Measurements from ENCODE around the gene XPOT.
A peak's percentile ranks its signal among the peaks of the same experiment; 100 is the strongest.

The XPOT gene

DNA sequence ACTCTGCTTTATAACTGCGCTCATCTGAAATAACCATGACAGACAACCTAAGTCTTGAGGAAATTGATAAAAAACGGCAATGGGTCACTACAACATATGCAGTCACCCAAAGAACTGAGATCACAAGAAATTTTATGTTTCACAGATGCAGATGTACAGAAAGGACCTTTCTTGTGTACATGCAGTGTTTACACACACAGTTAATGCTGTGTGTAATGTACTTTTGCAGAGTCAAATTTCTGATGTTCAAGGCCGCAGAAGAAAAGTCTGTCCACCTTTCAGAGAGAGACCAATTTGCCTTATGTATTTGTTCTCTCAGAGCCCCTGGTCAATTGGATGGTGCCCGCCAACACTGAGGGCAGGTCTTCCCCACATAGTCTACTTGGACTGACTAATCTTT is 24.8 kb downstream of the XPOT start:
- no peak for DNase-seq

DNA sequence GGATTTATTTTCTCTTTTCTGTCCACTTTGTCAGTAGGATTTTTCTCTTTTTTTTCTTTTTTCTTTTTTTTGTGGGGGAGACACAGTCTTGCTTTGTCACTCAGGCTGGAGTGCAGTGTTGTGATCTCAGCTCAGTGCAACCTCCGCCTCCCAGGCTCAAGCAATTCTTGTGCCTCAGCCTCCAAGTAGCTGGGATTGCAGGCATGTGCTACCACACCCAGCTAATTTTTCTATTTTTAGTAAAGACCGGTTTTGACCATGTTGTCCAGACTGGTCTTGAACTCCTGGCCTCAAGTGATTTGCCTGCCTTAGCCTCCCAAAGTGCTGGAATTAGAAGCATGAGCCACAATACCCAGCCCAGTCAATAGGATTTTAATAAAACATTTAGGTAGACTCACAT is 26.7 kb downstream of the XPOT start:
- no peak for DNase-seq

DNA sequence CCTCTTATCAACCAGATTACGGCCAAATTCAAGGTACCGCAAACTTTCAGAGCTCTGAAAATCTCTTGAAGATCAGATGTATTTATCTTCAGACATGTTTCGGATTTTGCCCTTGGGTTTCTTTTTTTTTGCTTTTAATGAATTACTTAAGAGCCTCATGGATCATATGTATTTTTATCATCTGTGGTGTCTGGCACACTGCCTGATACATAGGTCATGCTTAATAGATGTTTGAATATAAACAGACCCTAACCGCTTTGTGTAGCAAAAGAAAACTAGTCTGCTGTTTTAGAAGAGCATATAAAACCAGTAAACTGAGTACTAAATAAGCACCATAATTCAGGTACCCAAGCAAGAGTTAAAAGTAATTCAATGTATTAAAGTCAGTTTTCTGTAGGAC is 27.6 kb downstream of the XPOT start:
- DNase-seq: no peak

DNA sequence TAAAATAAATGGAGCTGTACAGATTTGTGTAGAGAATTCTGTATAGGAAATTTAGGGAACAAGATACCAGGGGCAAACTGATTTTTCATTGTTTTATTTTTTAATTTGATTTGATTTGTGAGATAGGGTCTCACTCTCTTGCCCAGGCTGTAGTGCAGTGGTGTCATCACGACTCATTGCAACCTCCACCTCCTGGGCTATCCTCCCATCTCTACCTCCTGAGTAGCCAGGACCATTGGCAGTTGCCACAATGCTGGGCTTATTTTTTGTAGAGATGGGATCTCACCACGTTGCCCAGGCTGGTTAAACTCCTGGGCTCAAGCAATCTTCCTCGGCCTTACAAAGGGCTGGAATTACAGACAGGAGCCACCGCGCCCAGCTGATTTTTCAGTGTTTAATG is 29.7 kb downstream of the XPOT start:
- DNase-seq: no peak

DNA sequence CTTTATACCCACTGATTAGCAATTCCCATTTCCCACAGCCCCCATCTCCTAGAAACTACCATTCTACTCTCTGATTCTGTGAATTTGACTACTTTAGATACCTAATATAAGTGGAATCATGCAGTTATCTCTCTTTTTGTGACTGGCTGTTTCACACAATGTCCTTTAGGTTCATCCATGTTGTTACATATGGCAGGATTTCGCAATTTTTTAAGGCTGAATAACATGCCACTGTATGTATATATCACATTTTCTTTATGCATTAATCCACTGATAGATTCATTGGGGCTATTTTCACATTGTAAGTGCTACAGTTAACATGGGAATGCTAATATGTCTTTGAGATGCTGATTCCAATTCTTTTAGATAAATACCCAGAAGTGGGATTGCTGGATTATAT is 35.9 kb downstream of the XPOT start:
- DNase-seq: no peak

DNA sequence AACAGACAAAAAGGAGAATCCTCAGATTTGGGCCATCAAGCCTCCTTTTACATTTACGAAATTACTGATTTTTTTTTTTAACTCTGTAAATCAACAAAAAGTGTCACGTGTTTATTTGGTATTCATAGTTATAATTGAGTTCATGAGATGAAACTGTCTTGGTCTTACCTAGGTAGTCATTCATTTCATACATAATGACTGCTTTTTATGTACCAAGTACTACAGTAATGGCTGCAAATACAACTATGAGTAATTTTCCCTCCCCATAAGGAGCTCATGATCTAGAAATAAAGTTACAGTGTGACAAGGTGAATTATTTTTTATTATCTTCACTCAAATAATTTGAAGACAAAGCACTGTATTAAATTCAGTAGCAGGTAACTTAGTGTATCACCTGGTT is 41.3 kb downstream of the XPOT start:
- DNase-seq: no peak

DNA sequence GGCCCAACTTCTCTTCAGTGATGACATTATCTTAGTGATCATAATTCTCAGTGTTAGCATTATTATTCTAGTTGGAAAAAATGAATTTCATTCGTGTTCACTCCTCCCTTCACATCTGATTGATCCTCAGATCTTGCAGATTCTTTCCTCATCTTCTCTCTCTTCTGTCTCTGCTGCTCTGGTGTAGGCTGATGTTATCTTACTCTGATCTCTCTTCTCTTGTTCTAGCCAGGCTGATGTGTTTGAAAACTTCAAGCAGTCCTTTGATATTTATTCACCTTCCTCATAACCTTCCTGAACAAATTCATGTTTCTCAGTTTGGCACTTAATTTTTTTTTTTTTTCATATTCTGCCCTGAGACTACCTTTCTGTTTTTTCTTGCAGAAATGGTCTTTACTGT is 42.1 kb downstream of the XPOT start:
- no peak for DNase-seq

DNA sequence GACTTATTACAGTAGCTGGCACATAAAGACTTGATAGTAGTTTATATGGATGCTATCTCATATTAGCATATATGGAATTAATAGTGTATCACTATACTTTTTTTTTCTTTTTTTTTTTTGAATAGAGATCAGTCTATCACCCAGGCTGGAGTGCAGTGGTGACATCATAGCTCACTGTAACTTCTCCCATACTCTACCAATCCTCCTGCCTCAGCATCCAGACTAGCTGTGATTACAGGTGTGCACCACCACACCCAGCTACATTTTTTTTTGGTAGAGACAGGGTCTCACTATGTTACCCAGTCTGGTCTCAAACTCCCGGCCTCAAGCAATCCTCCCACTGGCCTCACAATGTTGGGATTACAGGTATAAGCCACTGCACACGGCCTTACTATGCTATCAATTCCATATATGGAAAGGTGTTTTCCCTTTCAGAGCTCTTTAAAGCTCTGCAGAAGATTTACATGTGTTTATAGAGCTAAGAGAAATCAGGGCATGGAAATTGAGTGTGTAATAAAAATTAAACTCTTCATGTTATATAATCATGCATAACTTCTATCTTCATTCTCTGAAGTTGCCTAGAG is 46.0 kb downstream of the XPOT start:
- DNase-seq: no peak

DNA sequence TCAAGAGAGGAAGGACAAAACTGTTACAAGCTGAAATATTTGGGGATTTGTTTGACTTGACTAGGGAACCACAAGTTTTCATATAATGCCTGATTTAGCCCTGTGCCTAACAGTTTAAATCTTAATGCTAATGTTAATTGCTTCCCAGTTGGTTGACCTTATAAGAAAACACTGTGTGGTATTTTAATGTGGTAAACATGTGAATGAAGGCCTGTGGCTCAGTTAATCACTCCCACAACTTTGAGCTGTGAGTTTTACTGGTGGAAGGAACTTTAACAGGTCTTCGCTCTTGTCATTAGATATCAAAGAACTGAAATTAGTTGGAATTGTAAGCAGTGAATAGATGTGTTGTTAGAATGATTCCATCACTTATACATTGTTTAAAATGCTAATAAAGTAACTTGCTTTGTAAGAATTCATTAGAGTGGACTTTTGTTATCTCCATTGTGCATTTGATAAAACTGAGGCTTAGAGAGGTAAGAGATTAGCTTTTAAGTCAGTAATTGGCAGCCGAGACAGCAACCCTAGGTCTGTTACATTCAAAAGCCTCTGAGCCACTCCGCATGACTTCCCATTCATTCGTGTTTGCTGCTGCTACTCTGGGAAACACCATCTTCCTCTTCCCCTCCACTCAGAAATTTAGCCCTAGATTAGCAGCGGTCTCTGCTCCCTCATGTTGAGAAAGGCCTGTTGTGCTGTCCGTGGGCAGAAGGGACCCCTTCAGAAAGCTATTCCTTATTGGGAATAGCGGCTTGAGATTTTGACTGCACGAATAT is 46.7 kb downstream of the XPOT start:
- peak in 1 of 2 donors; percentile 34 for DNase-seq

DNA sequence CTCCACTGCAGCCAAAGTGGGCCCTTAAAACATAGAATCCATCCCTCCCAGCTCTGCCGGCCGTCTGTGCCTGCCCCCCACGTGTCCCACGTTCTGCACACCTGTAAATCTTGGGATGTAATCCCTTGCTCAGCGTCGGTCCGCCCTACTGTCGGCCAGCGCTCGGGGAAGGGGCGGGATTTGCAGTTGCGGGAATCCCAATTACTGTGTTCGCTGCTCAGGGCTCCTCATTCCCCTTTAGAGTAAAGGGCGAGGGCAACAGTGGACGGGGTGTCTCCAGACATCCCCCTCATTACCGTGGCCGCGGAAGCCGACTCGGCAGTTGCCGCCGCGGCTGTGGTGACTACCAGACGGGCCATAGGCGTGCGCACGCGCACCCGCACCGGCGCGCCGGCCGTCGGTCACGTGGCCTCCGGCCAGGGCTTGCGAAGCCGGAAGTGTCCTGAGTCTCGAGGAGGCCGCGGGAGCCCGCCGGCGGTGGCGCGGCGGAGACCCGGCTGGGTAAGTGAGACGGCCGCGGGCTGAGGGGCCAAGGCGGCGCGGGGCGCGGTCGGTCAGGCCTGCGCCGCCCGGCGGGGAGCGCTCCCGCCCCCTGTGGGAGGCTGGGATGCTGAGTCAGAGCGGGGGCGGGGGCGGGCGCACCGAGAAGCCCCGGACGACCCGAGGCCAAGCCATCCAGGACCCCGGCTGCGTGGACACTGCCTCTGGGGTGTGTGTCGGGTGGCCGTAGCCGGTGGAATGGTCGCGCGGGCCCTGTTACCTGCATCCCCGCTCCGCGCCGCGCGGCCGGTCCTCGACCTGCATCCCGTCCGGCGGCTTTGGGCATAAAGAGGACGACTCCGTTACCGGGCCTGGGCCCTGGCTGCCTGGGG is 47.7 kb downstream of the XPOT start, which contains the start of gene TBK1:
Gene TBK1 (plus strand): TSS at position 434 of the 872 bp plus-strand sequence. CDS start 3,751 bp downstream, outside the sequence.
- DNase-seq: peak in 1 of 2 donors; percentile 91

DNA sequence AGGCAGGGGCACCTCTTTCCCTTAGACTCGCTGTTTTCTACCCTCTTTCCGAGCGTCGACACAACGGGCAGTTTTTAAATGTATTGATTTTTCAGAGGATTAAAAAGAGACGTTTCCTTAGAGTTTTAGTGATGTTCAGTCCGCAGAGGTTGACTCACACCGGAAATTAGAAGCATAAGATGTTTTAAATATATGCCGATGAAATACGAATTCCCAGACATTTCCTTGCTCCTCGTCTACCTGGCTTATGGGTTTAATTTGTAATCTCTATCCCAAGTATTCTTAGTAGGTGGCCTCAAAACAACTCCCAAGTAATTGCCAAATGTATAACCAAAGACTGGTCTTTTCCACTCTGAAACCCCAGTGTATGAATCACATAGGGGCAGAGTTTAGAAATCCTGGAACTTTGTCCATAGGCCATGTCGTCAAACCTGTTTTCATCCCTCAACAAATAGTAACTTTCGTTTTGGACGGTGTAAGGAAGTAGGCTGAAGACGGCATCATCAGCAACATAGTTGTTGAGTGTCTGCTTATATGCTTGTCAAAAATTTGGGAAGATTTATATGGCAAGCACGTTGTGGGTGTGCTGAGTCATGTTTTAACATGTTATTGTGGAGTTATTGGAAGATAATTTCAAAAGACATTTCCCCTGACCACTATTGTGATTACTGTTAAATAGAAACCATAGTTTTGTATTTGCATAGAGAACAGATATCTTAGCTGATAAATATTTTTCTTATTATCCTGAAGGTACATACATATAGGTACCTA is 48.6 kb downstream of the XPOT start:
- peak in 1 of 2 donors; percentile 39 for DNase-seq

DNA sequence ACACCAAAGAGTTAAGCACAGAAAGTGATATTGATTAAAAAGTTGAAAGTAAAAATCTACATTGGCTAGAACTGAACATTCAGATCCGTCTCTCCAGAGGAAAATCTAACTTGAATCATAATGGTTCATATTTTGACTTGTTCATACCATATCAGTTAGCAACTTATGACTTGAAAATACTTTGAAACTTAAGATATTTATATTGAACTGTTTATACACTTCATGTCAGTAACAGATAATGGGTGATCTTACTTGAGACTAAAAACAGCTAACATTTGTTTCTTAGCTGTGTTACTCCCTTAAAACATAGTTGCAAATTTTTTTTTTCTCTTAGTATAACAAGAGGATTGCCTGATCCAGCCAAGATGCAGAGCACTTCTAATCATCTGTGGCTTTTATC is 51.3 kb downstream of the XPOT start:
- DNase-seq: no peak

DNA sequence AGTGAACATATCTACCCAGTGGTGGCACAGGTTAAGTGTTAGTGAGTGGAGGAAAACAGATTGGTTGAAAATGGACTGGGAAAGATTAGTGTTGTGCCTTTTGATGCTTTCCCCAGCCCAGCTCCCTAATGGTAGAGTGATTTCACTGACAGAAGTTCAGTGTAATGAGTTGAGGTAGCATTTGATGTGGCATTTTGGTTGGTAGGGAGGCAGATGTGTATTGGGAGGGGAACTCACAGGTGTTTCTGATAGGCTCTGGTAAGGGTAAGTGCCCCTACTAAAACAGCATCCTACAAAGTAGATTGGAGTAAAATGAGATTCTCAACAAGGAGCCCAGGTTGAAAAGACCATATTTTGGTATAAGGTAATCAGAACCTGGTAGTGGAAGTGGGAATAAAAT is 51.9 kb downstream of the XPOT start:
- DNase-seq: no peak

DNA sequence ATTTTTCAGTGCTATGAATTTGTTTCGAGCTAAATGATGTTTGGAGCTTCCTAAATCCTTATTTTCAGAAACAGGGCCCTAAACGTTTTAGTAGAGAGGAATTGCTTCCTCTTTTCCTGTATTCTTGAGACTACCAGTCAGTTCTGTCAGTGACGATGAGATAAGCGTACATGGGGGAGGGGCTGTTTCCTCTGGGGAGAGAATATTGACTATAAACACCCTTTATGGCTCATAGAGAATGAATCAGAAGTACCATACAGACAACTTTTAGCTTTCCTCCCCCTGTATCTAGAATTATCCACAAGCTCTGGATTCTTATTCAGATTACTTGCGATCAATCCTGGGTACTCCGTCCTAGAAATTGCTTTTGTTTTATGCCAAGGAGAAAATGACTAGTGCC is 52.8 kb downstream of the XPOT start:
- DNase-seq: peak in 1 of 2 donors; percentile 85

DNA sequence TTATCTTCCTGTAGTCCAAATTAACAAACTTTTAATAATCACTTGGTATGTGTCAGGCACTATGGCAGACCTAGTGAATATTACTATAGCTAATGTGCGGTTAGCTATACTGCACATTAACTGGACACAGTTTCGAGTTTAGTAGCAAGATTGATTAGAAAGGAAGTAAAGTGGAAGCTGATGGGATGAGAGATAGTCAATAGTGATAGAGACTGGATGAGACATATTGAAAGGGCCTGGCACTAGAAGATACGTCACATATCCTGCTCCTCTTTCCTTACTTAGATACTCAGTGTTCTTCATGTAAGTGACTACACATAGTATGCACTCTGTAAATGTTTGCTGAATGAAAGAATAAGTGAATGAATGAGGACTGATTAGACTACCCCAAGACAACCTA is 53.3 kb downstream of the XPOT start:
- DNase-seq: no peak

DNA sequence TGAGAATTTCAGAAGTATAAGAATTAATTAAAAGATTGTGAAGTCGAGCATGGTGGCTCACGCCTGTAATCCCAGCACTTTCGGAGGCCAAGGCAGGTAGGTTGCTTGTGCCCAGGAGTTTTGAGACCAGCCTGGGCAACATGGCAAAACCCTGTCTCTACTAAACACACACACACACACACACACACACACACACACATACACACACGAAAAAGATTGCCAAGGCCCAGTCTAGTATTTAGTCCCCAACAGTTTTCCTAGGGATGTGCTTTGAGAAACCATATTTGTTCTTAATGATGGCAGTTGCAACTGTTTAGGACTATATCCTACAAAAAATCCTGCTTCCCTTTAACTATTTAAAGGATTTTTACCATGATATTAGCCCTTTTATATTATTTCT is 53.7 kb downstream of the XPOT start:
- no peak for DNase-seq

DNA sequence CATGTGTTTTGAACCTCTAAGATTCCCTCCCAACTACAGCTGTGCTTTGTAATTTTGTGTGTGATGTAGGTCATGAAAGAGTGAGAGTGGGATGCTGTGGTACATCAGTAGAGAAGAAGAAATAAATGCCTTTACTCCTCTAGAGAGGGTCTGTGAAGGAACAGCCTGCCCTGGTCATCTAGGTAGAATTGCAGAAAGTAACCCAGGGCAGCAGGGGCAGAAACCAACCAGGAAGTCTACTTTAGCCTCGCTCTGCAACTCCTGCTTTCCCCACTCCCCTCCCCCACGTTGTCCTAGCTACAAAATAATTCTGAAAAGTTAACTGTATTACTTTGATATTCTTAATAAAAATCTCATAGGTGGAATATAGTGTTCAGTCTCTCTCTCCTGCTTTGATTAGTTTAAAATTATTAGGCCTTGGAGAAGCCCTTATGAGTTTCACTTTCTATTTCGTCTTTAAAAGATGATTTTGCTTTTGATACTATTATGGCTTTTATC is 55.3 kb downstream of the XPOT start:
- peak in 1 of 2 donors; percentile 24 for DNase-seq

DNA sequence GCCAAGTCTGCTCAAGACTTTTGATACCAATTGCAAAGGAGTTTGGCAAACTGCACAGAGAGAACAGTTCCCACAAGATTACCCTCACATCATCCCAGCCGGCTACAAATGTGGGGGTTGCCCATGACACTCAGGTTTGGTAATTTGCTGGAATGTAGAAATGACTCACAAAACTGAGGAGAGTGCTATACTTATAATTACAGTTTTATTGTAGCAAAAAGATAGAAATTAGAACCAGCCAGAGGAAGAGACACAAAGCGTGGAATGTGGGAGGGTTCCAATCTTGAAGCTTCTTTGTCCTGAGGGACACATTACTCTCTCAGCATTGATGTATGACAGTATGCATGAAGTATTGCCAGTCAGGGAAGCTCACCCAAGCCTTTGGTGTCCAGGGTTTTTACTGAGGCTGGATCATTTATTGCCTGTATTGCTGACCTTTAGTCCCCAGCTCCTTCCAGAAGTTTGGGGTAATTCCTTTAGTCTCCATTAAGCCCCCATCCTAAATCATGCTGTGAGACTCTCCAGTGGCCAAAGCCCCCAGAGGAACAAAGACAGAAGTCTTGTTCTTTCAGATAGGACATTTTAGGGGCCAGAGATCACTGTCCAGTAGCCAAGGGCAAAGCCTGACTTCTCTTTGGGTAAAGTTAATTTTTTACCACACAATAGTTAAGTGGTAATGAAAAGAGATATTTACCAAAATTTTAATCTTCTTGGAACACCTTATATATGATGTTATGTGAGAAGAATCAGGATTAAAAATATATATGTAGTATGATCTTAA is 57.6 kb downstream of the XPOT start:
- DNase-seq: no peak

DNA sequence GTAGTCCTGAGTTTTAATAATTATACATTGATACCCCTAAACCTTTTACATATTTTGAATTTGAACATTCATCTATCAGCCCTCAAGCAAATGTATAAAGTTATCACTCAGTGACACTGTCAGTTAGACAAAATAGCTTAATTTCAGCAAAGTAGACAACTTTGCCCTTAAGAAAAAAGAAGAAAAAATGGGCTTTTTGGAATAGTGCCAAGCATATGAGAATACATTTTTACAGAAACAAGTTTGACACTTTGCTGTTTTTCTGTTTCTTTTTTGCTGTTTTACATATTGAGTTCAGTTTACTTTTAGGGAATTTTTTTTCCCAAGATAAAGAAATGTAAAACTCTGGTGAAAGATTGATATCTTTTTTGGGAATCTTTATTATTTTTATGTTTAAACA is 62.0 kb downstream of the XPOT start:
- no peak for DNase-seq

DNA sequence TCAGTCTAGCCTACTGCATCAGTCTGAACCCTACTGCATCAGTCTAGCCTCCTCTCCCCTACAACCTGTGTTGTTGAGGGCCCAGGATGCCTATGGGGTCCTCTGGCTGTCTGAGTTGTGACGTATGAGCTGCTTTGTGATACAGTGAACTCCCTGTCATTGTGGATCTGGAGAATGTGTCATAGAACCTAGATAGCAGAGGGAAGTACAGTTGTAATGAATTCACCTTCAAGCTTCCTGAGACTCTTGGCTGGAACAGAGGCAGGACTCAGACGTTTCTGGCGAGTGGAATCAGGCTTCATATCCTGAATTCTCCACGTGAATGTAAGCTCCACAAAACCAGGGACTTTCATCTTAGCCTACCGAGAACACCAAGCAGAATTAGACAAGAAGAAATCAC is 64.8 kb downstream of the XPOT start:
- DNase-seq: no peak

DNA sequence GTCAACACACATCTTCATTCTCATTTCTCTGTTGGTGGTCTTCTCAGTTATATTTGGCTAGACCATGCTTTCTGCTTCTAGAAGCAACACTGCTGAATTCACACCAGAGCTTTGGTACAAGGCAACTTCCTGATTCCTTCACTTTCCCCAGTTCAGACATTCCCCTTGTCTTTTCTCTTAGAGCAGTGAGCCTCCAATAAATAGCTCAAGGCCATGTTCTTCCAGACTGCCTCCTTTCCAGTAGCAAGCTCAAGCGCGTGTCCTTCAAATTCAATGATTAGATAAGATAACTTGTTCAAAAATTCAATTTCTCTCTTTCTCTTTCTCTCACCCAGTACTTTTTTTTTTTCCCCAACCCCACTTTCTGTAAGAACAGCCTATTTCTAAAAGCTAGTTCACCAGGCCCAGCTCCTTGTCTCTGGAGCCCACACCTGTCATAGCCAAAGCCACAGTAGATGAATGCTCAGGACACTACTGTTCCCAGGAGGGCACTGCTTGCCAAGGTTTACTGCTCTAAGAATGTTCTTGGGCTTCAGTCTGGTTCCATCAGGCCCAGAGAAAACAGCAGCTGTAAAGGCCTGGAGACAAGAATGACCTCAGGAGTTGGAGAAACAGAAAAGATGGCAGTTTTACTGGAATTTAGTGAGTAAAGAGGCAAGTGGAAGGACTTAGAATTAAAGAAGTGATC is 65.4 kb downstream of the XPOT start:
- DNase-seq: no peak
